ENCODE data around the gene CASK. TPM values are rescaled to one million over a fixed set of nuclear protein-coding genes. Genes with fewer than 3 reads are reported as not detected.

The CASK gene
- total RNA-seq, 2 experiments from 2014 or later: 39.9 to 44.6 TPM

DNA sequence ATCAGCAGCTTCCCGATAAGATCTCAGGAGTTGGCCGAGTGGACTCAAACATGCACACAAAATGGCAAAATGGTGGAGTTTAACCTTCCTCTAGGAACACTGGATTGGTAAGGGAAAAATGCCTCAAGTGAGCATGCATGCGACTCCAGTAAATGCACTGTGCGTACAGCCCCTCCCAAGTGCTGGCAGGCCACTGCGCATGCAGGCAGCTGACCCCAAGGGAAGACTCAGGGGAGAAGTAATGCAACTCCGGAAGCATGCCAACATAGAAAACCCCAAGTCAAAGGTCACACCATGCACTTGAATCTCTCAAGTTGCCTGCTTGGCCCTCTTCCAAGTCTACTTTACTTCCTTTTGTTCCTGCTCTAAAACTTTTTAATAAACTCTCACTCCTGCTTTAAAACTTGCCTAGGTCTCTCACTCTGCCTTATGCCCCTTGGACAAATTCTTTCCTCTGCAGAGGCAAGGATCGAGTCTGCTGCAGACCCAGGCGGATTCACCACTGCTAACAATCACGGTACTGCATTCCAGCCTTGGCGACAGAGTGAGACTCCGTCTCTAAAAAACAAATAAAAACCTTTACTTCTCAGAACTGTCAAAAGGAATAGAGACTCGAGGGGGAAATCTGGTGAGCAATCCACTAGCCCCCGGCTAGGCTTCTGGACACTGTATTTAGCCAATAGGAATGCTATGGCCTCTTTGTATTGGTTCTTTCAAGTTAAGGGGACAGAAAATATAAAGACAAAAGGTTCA lies 442.7 kb downstream of the CASK start:
- DNase-seq (no peak), ATAC-seq (ENCODE audit: poor library complexity) (no peak)
- ChIA-PET CTCF (no interaction called here), POLR2A (no interaction called here)
- Histone ChIP-seq H3K9me3 (ENCODE audit: control insufficient read depth in 1 of 2, insufficient read depth in 1 of 2, low read length in 2 of 2) (no peaks in the 10 kb centered on the region), H3K4me3 (ENCODE audit: low read length) (no peak overlapping the region), H3K27me3 (ENCODE audit: control insufficient read depth in 1 of 2, insufficient read depth in 2 of 2, low read length in 2 of 2) (no peaks in the 10 kb centered on the region), H3K27ac (ENCODE audit: low read depth in 1 of 2, low read length in 2 of 2) (no peak overlapping the region), H3K36me3 (ENCODE audit: insufficient read depth, low read length) (no peaks in the 10 kb centered on the region), H3K4me1 (ENCODE audit: insufficient read depth, low read length) (no peaks in the 10 kb centered on the region)
- Mint-ChIP-seq H3K4me3 (no peak overlapping the region), H3K36me3 (ENCODE audit: low read depth) (no peaks in the 10 kb centered on the region), H3K9me3 (no peaks in the 10 kb centered on the region), H3K27me3 (no peaks in the 10 kb centered on the region), H3K4me1 (ENCODE audit: low read depth) (no peaks in the 10 kb centered on the region), H3K27ac (no peak overlapping the region)
- TF ChIP-seq CTCF (IDR thresholded peaks at IDR 0.05): no peak
- intact Hi-C loops (cut with DNase I, micrococcal nuclease): no loop called here

- DNase-seq (no peak), ATAC-seq (ENCODE audit: poor library complexity) (no peak)
- Mint-ChIP-seq H3K27me3 (no peaks in the 10 kb centered on the region), H3K9me3 (no peaks in the 10 kb centered on the region), H3K4me1 (ENCODE audit: low read depth) (no peaks in the 10 kb centered on the region), H3K27ac (no peak overlapping the region), H3K36me3 (ENCODE audit: low read depth) (no peaks in the 10 kb centered on the region), H3K4me3 (no peak overlapping the region)
- Histone ChIP-seq H3K27me3 (ENCODE audit: control insufficient read depth in 1 of 2, insufficient read depth in 2 of 2, low read length in 2 of 2) (no peaks in the 10 kb centered on the region), H3K27ac (ENCODE audit: low read depth in 1 of 2, low read length in 2 of 2) (no peak overlapping the region), H3K4me1 (ENCODE audit: insufficient read depth, low read length) (no peaks in the 10 kb centered on the region), H3K4me3 (ENCODE audit: low read length) (no peak overlapping the region), H3K36me3 (ENCODE audit: insufficient read depth, low read length) (no peaks in the 10 kb centered on the region), H3K9me3 (ENCODE audit: control insufficient read depth in 1 of 2, insufficient read depth in 1 of 2, low read length in 2 of 2) (no peaks in the 10 kb centered on the region)
- intact Hi-C loops (cut with DNase I, micrococcal nuclease): no loop called here
- POLR2A ChIA-PET: no interaction called here
- CTCF ChIA-PET: no interaction called here
- TF ChIP-seq CTCF (IDR thresholded peaks at IDR 0.05): no peak
These were observed 444.9 kb downstream of the CASK start for GRCh38 chrX:41478381-41478911.

DNA sequence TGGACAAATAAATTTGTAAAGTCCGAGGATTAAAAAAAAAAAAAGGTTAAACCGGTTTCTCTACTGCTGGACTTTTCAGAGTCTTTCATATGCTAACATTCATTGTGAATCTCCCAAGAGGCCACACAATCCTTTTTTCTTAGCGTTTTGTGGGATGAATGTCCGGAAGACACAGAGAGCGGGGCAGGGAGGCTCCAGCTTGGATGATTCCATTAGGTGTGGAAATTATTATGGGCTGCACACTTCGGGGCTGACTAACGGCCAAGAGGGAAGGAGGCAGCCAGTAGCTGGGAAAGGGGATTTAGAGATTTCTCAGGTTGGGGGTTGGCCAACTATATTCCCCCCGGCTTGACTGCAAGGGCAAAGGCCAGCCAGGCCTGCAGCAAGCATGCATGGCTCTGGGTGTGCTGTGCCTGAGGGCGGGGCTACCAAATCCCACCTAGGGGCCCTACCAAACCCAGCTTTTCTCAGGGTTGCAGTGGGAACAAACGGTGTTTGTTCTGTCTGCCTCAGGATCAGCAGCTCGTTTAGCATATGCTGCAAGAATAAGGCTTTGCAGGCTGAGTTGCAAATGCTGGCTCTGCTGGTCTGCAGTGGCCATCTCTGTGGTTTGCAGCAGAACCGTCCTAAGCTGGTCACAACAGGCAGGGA lies 447.6 kb downstream of the CASK start:
- H3K4me1 Mint-ChIP-seq (ENCODE audit: low read depth): no peaks in the 10 kb centered on the region
- ChIA-PET CTCF (no interaction called here), POLR2A (no interaction called here)
- no peak for TF ChIP-seq CTCF (IDR thresholded peaks at IDR 0.05)
- no peaks in the 10 kb centered on the region for H3K9me3 ChIP-seq (ENCODE audit: control insufficient read depth in 1 of 2, insufficient read depth in 1 of 2, low read length in 2 of 2)
- H3K4me1 ChIP-seq (ENCODE audit: insufficient read depth, low read length): no peaks in the 10 kb centered on the region
- DNase-seq: no peak
- H3K27ac Mint-ChIP-seq: no peak overlapping the region
- H3K27me3 Mint-ChIP-seq: no peaks in the 10 kb centered on the region
- H3K27ac ChIP-seq (ENCODE audit: low read depth in 1 of 2, low read length in 2 of 2): no peak overlapping the region
- no peak overlapping the region for H3K4me3 Mint-ChIP-seq
- no peaks in the 10 kb centered on the region for H3K9me3 Mint-ChIP-seq
- ATAC-seq (ENCODE audit: poor library complexity): no peak
- H3K4me3 ChIP-seq (ENCODE audit: low read length): no peak overlapping the region
- intact Hi-C loops (cut with DNase I, micrococcal nuclease): no loop called here
- H3K36me3 Mint-ChIP-seq (ENCODE audit: low read depth): no peaks in the 10 kb centered on the region
- H3K36me3 ChIP-seq (ENCODE audit: insufficient read depth, low read length): no peaks in the 10 kb centered on the region
- H3K27me3 ChIP-seq (ENCODE audit: control insufficient read depth in 1 of 2, insufficient read depth in 2 of 2, low read length in 2 of 2): no peaks in the 10 kb centered on the region
